ENCODE results near the gene OLFM4.

DNA sequence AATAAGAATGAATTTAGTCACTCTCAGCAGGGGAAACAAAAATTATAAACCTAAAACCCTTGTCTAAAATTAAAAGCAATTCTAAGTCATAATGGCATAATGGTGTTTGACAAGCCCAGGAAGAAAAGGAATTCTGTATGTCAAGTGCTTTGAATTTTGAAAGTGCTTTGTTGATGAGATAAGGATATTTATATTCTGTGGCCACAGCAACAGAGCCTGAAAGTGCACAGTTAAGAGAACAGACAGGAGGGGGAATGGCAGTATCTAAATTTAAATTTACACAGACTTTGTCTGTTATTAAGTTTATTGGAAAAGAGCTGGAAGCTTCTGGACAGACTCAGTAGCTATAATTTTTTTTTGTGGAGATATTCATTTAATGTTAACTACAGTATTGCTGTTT is 69.8 kb downstream of the OLFM4 start:
- TF ChIP-seq, protein P1, sequence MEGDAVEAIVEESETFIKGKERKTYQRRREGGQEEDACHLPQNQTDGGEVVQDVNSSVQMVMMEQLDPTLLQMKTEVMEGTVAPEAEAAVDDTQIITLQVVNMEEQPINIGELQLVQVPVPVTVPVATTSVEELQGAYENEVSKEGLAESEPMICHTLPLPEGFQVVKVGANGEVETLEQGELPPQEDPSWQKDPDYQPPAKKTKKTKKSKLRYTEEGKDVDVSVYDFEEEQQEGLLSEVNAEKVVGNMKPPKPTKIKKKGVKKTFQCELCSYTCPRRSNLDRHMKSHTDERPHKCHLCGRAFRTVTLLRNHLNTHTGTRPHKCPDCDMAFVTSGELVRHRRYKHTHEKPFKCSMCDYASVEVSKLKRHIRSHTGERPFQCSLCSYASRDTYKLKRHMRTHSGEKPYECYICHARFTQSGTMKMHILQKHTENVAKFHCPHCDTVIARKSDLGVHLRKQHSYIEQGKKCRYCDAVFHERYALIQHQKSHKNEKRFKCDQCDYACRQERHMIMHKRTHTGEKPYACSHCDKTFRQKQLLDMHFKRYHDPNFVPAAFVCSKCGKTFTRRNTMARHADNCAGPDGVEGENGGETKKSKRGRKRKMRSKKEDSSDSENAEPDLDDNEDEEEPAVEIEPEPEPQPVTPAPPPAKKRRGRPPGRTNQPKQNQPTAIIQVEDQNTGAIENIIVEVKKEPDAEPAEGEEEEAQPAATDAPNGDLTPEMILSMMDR (IDR thresholded peaks at IDR 0.05; ENCODE audit: extremely low read depth in 1 of 2, insufficient read depth in 1 of 2, low read depth in 1 of 2, low read length in 2 of 2), result no peak
- TF ChIP-seq POLR2A (IDR thresholded peaks at IDR 0.05; ENCODE audit: low read depth, low read length) (no peak), POLR2AphosphoS5 (IDR thresholded peaks at IDR 0.05; ENCODE audit: insufficient read depth, low read depth, low read length) (no peak), EZH2 (IDR thresholded peaks at IDR 0.05; ENCODE audit: borderline replicate concordance, low read depth, low read length, severe bottlenecking) (no peak), JUN (IDR thresholded peaks at IDR 0.05; ENCODE audit: borderline replicate concordance, insufficient read depth, insufficient read length, low read depth) (no peak), FOS (IDR thresholded peaks at IDR 0.05; ENCODE audit: borderline replicate concordance, insufficient read depth, low read length) (no peak), MYC (IDR thresholded peaks at IDR 0.05; ENCODE audit: low read depth, low read length) (no peak), GATA2 (IDR thresholded peaks at IDR 0.05; ENCODE audit: insufficient read depth, insufficient read length, low read depth, low read length) (no peak)
- TF ChIP-seq, protein P2, sequence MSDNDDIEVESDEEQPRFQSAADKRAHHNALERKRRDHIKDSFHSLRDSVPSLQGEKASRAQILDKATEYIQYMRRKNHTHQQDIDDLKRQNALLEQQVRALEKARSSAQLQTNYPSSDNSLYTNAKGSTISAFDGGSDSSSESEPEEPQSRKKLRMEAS (IDR thresholded peaks at IDR 0.05; ENCODE audit: insufficient read depth, insufficient read length), result no peak

Data from endothelial cell of umbilical vein (primary cell).